ENCODE data around the gene PACS2.

Gene PACS2

DNA sequence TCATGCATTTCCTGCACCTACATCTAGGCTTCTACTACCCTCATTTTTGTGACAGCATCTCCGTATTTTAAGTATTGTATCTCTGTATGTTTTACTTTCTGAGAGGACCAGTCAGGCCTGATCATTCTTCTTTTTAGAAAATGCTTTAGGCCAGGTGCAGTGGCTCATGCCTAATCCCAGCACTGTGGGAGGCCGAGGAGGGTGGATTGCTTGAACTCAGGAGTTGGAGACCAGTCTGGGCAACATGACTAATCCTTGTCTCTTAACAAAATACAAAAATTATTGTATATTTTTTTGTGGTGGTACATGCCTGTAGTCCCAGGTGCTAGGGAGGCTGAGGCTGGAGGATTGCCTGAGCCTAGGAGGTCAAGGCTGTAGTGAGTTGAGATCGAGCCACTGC, 36.9 kb downstream of the PACS2 start:
- no peak overlapping the region for H3K4me3 ChIP-seq (ENCODE audit: low read depth, low read length)
- H3K36me3 ChIP-seq: no peaks in the 10 kb centered on the region
- H3K4me1 ChIP-seq: no peaks in the 10 kb centered on the region
- no peaks in the 10 kb centered on the region for H3K9me3 ChIP-seq
- TF ChIP-seq, protein P1, sequence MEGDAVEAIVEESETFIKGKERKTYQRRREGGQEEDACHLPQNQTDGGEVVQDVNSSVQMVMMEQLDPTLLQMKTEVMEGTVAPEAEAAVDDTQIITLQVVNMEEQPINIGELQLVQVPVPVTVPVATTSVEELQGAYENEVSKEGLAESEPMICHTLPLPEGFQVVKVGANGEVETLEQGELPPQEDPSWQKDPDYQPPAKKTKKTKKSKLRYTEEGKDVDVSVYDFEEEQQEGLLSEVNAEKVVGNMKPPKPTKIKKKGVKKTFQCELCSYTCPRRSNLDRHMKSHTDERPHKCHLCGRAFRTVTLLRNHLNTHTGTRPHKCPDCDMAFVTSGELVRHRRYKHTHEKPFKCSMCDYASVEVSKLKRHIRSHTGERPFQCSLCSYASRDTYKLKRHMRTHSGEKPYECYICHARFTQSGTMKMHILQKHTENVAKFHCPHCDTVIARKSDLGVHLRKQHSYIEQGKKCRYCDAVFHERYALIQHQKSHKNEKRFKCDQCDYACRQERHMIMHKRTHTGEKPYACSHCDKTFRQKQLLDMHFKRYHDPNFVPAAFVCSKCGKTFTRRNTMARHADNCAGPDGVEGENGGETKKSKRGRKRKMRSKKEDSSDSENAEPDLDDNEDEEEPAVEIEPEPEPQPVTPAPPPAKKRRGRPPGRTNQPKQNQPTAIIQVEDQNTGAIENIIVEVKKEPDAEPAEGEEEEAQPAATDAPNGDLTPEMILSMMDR (IDR thresholded peaks at IDR 0.05; ENCODE audit: low read depth, low read length): no peak
- H3K27me3 ChIP-seq: no peaks in the 10 kb centered on the region
- no peak for DNase-seq

DNA sequence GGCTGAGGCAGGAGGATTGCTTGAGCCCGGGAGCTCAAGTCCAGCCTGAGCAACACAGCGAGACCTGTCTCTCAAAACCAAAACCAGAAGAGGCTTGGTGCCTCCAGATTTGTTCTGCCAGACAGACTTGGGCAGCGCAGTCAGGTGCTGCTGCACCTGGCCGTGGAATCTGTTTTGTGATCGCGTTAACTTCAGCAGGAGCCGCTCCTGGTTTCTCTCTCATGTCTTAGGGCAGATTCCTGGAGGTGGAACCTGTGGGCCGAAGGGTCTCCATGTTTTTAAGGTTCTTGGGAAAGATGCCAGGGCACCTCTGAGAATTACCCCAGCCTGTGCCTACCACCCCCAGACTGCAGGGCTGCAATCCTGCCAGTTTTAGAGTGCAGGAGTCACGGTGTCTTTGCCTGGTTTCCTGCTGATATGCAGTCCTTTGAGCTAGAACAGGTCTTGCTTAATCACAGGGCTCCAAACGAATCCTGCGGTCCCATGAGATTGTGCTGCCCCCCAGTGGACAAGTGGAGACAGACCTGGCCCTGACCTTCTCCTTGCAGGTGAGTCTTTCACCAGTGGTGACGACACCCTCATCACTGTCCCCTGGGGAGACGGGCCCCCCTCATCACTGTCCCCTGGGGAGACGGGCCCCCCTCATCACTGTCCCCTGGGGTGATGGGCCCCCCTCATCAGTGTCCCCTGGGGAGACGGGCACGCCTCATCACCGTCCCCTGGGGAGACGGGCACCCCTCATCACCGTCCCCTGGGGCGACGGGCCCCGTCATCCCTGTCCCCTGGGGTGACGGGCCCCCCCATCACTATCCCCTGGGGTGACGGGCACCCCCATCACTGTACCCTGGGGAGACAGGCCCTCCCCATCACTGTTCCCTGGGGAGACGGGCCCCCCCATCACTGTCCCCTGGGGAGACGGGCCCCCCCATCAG, 37.6 kb downstream of the PACS2 start:
- Histone ChIP-seq H3K36me3 (no peaks in the 10 kb centered on the region), H3K9me3 (no peaks in the 10 kb centered on the region), H3K4me3 (ENCODE audit: low read depth, low read length) (no peak overlapping the region), H3K4me1 (no peaks in the 10 kb centered on the region), H3K27me3 (no peaks in the 10 kb centered on the region)
- peak; percentile 88 for DNase-seq
- TF ChIP-seq, protein P1 (IDR thresholded peaks at IDR 0.05; ENCODE audit: low read depth, low read length): peak; percentile 95

DNA sequence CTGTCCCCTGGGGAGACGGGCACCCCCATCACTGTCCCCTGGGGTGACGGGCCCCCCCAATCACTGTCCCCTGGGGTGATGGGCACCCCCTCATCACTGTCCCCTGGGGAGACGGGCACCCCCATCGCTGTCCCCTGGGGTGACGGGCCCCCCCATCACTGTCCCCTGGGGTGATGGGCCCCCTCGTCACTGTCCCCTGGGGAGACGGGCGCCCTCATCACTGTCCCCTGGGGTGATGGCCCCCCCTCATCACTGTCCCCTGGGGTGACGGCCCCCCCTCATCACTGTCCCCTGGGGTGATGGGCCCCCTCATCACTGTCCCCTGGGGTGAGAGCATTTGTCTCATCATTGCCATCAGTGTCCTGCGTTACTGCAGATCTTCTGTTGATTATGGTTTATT, 38.6 kb downstream of the PACS2 start:
- Histone ChIP-seq H3K4me1 (no peaks in the 10 kb centered on the region), H3K27me3 (no peaks in the 10 kb centered on the region), H3K9me3 (no peaks in the 10 kb centered on the region), H3K36me3 (no peaks in the 10 kb centered on the region), H3K4me3 (ENCODE audit: low read depth, low read length) (no peak overlapping the region)
- TF ChIP-seq, protein P1 (IDR thresholded peaks at IDR 0.05; ENCODE audit: low read depth, low read length): no peak
- no peak for DNase-seq

DNA sequence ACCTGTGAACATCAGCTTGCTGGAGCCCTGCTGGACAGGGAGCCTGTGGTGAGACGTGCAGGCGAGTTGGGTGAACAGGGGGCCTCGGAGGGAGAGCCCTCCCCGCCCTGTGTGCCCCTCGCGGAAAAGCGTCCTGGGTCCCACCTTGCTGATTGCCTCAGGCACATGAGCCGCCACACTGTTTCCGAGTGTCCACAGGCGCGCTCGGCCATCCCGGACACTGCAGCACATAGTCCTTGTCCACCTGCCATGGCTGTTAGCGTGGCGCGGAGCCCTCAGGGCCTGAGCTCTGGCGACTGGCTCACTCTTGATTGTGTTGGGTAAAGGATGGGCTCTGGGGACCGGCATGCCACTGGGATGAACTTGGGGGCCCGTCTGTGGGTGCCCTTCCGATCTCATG, 40.0 kb downstream of the PACS2 start:
- no peak overlapping the region for H3K4me3 ChIP-seq (ENCODE audit: low read depth, low read length)
- no peaks in the 10 kb centered on the region for H3K9me3 ChIP-seq
- no peaks in the 10 kb centered on the region for H3K4me1 ChIP-seq
- no peaks in the 10 kb centered on the region for H3K36me3 ChIP-seq
- DNase-seq: peak; percentile 10
- TF ChIP-seq, protein P1 (IDR thresholded peaks at IDR 0.05; ENCODE audit: low read depth, low read length): no peak
- H3K27me3 ChIP-seq: no peaks in the 10 kb centered on the region

DNA sequence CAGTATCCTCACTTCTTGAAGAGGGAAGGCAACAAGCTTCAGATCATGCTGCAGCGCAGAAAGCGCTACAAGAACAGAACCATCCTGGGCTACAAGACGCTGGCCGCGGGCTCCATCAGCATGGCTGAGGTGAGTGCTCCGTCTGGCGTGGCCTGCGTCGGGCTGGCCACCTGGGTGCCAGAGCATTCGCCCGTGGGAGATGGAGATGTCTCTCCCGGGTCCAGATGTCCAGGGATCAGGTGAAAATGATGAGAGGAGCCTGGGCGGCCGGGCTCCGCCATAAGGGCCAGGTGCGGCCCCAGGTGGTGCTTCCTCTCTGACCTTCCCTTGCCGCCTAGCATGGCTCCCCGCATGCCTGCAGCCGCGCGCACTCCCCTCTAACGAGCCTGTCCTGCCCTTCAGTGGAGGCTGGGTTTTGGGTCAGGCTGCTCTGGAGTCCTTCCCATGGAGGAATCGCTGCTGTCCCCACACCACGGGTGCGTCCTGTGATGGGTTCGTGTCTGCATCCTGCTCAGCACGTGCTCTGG, 40.6 kb downstream of the PACS2 start:
- TF ChIP-seq, protein P1 (IDR thresholded peaks at IDR 0.05; ENCODE audit: low read depth, low read length): no peak
- Histone ChIP-seq H3K36me3 (no peaks in the 10 kb centered on the region), H3K9me3 (no peaks in the 10 kb centered on the region), H3K4me3 (ENCODE audit: low read depth, low read length) (no peak overlapping the region), H3K4me1 (no peaks in the 10 kb centered on the region), H3K27me3 (no peaks in the 10 kb centered on the region)
- peak; percentile 8 for DNase-seq
